ENCODE data around the gene NFXL1.
"Not testable (repeated sequence)": the region's sequence is repeated elsewhere in the genome, so short reads cannot be mapped to it uniquely, and the experiment has no call there.

NFXL1 gene

DNA sequence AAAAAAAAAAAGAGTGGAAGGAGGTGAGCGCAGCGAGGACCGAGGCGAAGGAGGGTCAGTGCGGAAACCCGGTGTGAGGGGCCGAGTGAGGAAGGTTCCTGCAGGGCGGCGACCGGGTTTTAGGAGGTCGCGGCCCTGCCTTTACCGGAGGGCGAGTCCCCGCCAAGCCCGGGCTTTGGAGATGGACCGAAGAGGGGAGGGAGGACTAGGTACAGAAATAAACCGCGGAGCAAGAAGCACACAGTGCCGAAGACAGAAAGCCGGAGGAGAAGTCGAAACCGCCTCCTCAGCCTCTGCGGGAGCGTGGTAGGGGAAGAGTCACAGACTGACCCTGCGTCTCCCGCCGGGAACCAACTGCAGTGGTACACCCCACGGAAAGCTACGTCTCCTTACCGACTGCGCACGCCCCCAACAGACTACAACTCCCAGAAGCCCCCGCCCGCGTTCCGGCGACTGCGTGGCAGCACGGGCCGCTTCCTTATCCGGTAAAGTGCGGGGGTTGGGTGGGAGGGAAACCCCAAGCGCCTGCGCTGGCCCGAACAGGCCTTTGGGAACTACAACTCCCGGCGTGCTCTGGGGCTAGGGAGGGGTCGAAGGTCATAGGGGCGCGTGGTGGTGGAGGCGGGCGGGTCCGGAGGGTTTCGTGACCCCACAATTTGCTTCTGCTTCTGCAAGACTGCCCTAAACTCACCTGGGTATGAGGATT lies at the start of gene NFXL1:
NFXL1 (minus strand) TSS at position 364 of the 706 bp plus-strand sequence. CDS start 380 bp downstream, outside the sequence.
- DNase-seq: peak; percentile 82

DNA sequence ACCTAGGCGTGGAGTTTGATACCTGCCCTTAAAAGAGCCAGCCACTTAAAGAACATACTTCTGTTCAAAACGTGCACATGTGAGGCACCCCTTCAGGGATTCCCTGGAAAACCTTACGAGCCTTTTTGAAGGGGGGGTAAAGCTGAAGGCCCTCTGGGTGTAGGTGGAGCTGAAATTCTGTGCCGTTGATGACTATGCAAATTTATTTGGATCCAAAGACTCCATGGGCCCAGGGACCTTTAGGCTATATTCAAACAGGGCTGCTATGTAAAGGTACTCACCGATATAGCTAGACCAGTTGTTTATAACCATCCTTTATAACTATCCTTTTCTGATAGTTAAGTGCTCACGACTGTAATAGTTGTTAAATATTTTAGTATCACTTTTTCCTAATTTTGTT lies 40.3 kb upstream of the NFXL1 start:
- DNase-seq: no peak

- DNase-seq: no peak
Observed at GRCh38 chr4:47954245-47954644, 39.9 kb upstream of the NFXL1 start.

DNA sequence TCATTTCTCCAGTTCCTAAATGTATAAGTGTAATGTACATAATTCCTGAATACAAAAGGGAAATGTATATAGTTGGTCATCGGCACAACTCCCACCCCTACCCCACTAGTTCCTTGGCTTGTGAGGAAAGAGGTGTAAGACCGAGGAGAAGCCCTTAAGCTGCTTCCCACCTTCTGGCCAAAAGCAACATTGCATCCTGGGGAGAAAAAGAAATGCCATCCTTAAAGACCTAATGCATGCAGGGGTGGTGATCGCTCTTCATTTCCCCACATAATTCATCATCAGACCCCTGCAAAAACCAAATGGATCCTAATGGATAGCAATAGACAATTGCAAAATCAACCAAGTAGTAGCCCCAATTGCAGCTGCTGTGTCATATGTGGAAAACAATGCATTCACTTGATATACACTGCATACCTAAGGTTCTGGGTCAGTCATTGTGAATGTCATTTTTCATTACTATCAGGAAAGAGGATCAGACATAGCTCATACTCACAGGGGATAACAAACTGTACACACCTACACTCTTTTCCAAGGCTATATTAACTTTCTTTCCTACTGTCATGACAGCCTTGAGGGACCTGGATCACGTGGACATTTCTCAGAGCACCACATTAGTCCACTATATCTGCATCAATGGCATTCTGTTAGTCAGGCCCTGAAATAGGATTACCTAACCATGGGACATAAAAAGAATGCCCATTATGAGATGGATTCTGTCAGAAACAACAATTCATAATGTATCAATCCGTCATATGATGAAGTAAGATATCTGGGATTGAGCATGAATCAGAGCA lies 31.7 kb upstream of the NFXL1 start:
- DNase-seq: no peak

- DNase-seq: no peak
Observed at GRCh38 chr4:47942081-47942819, 27.9 kb upstream of the NFXL1 start.

- DNase-seq: no peak
Observed at GRCh38 chr4:47939456-47939855, 25.1 kb upstream of the NFXL1 start.

- no peak for DNase-seq
Observed at GRCh38 chr4:47936336-47936735, 22.0 kb upstream of the NFXL1 start.

GRCh38 chr4:47933840-47934239 lies 19.5 kb upstream of the NFXL1 start:
- DNase-seq: peak; percentile 2

DNA sequence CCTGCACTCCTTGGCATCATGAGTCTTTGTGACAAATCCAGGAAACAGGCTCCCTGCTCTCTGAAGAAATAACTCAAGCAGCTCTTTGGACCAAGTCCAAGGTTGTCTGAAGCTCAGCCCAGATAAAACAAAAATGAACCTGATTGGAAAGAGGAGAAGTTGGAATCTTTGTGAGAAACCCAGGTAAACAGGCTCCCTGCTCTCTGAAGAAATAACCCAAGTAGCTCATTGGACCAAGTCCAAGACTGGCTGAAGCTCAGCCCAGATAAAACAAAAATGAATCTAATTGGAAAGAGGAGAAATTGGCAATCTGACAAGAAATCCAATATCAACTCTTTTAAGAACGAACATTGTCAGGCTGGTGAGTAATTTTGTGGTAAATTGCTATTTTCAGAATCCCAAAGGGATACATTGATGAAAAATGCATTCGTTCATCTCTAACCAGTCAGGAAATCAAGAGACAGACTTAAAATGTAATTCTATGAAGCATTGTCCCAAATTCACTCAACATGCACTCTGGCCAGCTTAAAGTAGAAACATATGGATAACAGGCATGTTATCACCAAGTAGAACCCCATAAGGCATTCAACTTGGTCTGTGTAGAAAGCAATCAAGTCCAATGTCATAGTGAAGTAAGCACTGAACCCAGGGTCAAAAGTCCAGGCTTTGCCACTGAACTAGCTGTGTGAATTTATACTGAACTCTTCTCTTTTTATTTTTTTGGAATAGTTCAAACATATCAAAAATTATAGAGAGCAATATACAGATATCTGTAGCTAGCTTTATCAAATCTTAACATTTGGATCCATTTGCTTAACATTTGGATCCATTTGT lies 16.8 kb upstream of the NFXL1 start:
- DNase-seq: peak; percentile 26

DNA sequence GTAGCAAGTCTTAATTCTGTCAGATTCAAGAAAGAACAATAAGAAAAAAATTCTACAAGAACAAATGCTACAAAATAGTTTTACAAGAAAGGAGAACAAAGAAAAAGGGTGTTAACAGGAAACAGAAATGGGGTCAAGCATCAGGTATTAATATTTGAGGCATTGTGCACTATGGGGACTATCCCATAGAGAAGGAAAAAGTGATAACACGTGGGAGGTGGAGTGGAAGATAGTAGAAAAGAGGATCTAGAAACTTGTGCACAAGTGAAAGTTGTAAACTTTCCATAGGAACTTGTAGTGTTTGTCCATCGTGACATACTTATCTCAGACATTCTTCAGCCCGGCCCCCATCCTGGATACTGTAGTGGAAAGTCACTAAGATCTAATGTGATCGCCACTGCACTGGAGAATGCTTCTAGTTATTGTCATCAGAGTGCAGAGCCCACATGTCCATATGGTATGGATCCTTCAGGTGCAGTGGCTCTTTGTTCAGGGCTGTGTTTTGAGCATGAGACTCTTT lies 15.4 kb upstream of the NFXL1 start:
- DNase-seq: no peak

GRCh38 chr4:47926667-47927258 lies 12.4 kb upstream of the NFXL1 start:
- DNase-seq: peak; percentile 2

DNA sequence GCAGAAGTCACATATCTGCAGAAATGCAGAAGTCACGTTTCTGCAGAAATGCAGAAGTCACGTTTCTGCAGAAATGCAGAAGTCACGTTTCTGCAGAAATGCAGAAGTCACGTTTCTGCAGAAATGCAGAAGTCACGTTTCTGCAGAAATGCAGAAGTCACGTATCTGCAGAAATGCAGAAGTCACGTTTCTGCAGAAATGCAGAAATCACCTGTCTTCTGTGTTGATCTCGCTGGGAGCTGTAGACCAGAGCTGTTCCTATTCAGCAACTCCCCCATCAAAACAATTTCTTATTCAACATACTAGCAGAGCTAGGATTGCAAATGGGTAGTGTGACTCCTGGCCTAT lies 8.9 kb upstream of the NFXL1 start:
- not testable (repeated sequence) for DNase-seq

DNA sequence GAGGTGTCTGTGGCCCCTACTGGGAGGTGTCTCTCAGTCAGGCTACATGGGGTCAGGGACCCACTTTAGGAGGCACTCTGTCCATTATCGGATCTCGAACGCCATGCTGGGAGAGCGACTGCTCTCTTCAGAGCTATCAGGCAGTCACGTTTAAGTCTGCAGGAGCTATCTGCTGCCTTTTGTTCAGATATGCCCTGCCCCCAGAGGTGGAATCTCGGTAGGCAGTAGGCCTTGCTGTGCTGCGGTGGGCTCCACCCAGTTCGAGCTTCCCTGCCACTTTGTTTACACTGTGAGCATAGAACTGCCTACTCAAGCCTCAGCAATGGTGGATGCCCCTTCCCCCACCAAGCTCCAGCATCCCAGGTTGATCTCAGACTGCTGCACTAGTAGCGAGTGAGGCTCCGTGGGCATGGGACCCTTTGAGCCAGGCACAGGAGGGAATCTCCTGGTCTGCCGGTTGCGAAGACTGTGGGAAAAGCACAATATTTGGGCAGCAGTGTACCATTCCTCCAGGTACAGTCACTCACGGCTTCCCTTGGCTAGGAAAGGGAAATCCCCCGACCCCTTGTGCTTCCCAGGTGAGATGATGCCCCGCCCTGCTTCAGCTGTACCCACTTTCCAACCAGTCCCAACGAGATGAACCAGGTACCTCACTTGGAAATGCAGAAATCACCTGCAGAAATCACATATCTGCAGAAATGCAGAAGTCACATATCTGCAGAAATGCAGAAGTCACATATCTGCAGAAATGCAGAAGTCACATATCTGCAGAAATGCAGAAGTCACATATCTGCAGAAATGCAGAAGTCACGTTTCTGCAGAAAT lies 8.3 kb upstream of the NFXL1 start:
- DNase-seq: not testable (repeated sequence)

- not testable (repeated sequence) for DNase-seq
Observed at GRCh38 chr4:47917163-47917562, 2.8 kb upstream of the NFXL1 start.

DNA sequence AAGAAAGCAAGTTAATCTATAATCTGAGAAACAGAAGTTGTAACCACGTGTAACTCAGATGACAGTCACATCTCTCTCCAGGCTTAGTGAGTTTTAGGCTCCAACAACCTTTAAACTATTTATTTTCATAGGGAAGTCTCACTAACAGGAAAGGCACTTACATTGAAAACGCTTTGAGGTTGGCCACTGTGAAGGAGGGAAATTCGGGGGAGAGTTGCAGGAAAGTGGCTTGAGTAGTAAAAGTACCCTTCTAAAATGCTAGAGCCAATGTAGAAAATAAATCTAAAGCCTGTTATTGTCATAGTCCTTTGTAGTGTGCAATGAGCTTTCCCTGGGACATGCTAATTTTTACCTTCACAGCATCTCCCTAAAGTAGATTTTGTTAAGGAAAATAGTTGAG lies 995 bp upstream of the NFXL1 start:
- DNase-seq: no peak

GRCh38 chr4:47914926-47915237 lies 499 bp upstream of the NFXL1 start:
- DNase-seq: no peak

GRCh38 chr4:47913861-47914219 lies 543 bp downstream of the NFXL1 start:
- peak; percentile 40 for DNase-seq

GRCh38 chr4:47913330-47913729 lies 1.1 kb downstream of the NFXL1 start:
- no peak for DNase-seq

- no peak for DNase-seq
Observed at GRCh38 chr4:47907089-47907646, 7.2 kb downstream of the NFXL1 start.

- DNase-seq: no peak
Observed at GRCh38 chr4:47899639-47900038, 14.7 kb downstream of the NFXL1 start.

- no peak for DNase-seq
Observed at GRCh38 chr4:47891928-47892327, 22.5 kb downstream of the NFXL1 start.
